H1 (cell line): Measurements from ENCODE around the gene HEATR9. TPM values are rescaled to one million over a fixed set of nuclear protein-coding genes. Genes with fewer than 3 reads are reported as not detected.

Experiments
- CTCF ChIA-PET: fragments of 300-600 bp; sonication (Branson Sonifier 250); formaldehyde crosslinking; loops from one replicate; lab custom pipeline; 2021; ENCODE audit not compliant: partially characterized antibody; lab: Charles Lee
- POLR2A ChIA-PET: fragments of 300-600 bp; sonication (Branson Sonifier 250); formaldehyde crosslinking; loops from one replicate; lab custom pipeline; 2021; ENCODE audit warnings: inconsistent platforms; ENCODE audit not compliant: partially characterized antibody; lab: Charles Lee
- DNase-seq, 2 experiments: peaks; one replicate each; pipeline versions ENCODE4 v3.0.0 to v3.0.0-alpha.2; 2010 to 2022; ENCODE audit warnings: low spot score in 2 of 2, low read depth in 1 of 2, mixed read lengths in 1 of 2
- FAIRE-seq: peaks from 2 replicates; lab custom pipeline; 2011; peaks lifted over from hg19 to GRCh38; lab: Jason Lieb, UNC
- H2AFZ ChIP-seq: 2 replicates; pipeline ENCODE4 v1.8.1; 2012; ENCODE audit warnings: low read length, inconsistent platforms
- H2AK5ac ChIP-seq: 2 replicates; pipeline ENCODE4 v1.6.1; 2013; ENCODE audit warnings: low read depth, low read length
- H2BK120ac ChIP-seq: replicated peaks from 2 replicates; pipeline ENCODE3; 2013; ENCODE audit warnings: low read depth, low read length, inconsistent platforms
- H2BK12ac ChIP-seq: 2 replicates; pipeline ENCODE4 v1.6.1; 2013; ENCODE audit warnings: low read depth, low read length
- H2BK15ac ChIP-seq: 2 replicates; pipeline ENCODE4 v1.6.1; 2013; ENCODE audit warnings: low read length
- H2BK20ac ChIP-seq: 2 replicates; pipeline ENCODE4 v1.6.1; 2013; ENCODE audit warnings: low read length
- H2BK5ac ChIP-seq: 2 replicates; pipeline ENCODE4 v1.6.1; 2013; ENCODE audit warnings: low read depth, low read length
- H3K14ac ChIP-seq: 2 replicates; pipeline ENCODE4 v1.6.1; 2013; ENCODE audit warnings: inconsistent platforms; ENCODE audit not compliant: insufficient read length
- H3K18ac ChIP-seq: 2 replicates; pipeline ENCODE4 v1.6.1; 2013; ENCODE audit warnings: low read length; ENCODE audit errors: extremely low read depth
- H3K23ac ChIP-seq: 2 replicates; pipeline ENCODE4 v1.6.1; 2013; ENCODE audit warnings: inconsistent platforms; ENCODE audit not compliant: insufficient read length
- H3K23me2 ChIP-seq: 2 replicates; pipeline ENCODE4 v1.6.1; 2013; ENCODE audit warnings: low read depth, low read length
- H3K27ac ChIP-seq: 2 replicates; pipeline ENCODE4 v1.6.1; 2011; ENCODE audit warnings: low read depth, low read length, inconsistent platforms
- H3K27me3 ChIP-seq, 4 experiments: replicated peaks in 1 of 4; 1 replicate in 1 of 4; 2 replicates in 3 of 4; pipeline versions ENCODE4 v1.6.1 to v1.8.1; 2011 to 2013; ENCODE audit warnings: low read length in 3 of 4, mild to moderate bottlenecking in 3 of 4, inconsistent platforms in 2 of 4, mixed read lengths in 2 of 4, moderate library complexity in 1 of 4; ENCODE audit not compliant: control insufficient read depth in 3 of 4, insufficient read depth in 3 of 4; ENCODE audit errors: extremely low read depth in 1 of 4
- H3K36me3 ChIP-seq, 4 experiments: 2 replicates each; pipeline versions ENCODE4 v1.6.1 to v1.8.1; 2011 to 2013; ENCODE audit warnings: mild to moderate bottlenecking in 4 of 4, low read length in 3 of 4, moderate library complexity in 2 of 4, control low read depth in 1 of 4, inconsistent platforms in 1 of 4; ENCODE audit not compliant: insufficient read depth in 4 of 4, control insufficient read depth in 2 of 4
- H3K4ac ChIP-seq: replicated peaks from 2 replicates; pipeline ENCODE3; 2013; ENCODE audit warnings: low read length, low read depth, mixed read lengths, inconsistent platforms; ENCODE audit not compliant: insufficient read length
- H3K4me1 ChIP-seq, 4 experiments: replicated peaks in 1 of 4; 1 replicate in 1 of 4; 2 replicates in 3 of 4; pipeline versions ENCODE4 v1.6.1 to v1.8.1; 2011 to 2013; ENCODE audit warnings: low read length in 3 of 4, inconsistent platforms in 2 of 4, mixed read lengths in 1 of 4; ENCODE audit not compliant: insufficient read depth in 4 of 4, control insufficient read depth in 3 of 4
- H3K4me2 ChIP-seq, 2 experiments: 2 replicates each; pipeline versions ENCODE4 v1.6.1 to v1.8.1; 2011 to 2013; ENCODE audit warnings: low read depth in 2 of 2, low read length in 2 of 2, control low read depth in 1 of 2, inconsistent platforms in 1 of 2, mild to moderate bottlenecking in 1 of 2; ENCODE audit not compliant: insufficient read depth in 1 of 2
- H3K4me3 ChIP-seq, 4 experiments: fragments of 200-600, 300-600 bp in 1 of 4; sonication (generic), shearing (Covaris generic), sonication (Bioruptor Twin) in 1 of 4; 2 replicates each; pipeline versions ENCODE4 v1.5.1 to v1.8.1; 2011 to 2016; ENCODE audit warnings: low read length in 4 of 4, low read depth in 3 of 4, control low read depth in 2 of 4, inconsistent platforms in 2 of 4, mild to moderate bottlenecking in 2 of 4, mixed read lengths in 1 of 4, moderate library complexity in 1 of 4; ENCODE audit not compliant: insufficient read depth in 2 of 4; ENCODE audit errors: extremely low read depth in 1 of 4
- H3K56ac ChIP-seq: replicated peaks from 2 replicates; pipeline ENCODE3; 2013; ENCODE audit warnings: low read depth, mild to moderate bottlenecking, mixed read lengths, low read length, inconsistent platforms; ENCODE audit not compliant: insufficient read length
- H3K79me1 ChIP-seq: 2 replicates; pipeline ENCODE4 v1.6.1; 2013; ENCODE audit warnings: low read depth, low read length, control low read depth
- H3K79me2 ChIP-seq, 2 experiments: 2 replicates each; pipeline versions ENCODE4 v1.6.1 to v1.8.1; 2012 to 2013; ENCODE audit warnings: low read length in 2 of 2, mild to moderate bottlenecking in 2 of 2, inconsistent platforms in 1 of 2; ENCODE audit not compliant: insufficient read depth in 2 of 2, control insufficient read depth in 1 of 2
- H3K9ac ChIP-seq, 4 experiments: replicated peaks in 1 of 4; 1 replicate in 1 of 4; 2 replicates in 3 of 4; pipeline versions ENCODE4 v1.6.1 to v1.8.1; 2011 to 2013; ENCODE audit warnings: low read depth in 3 of 4, low read length in 3 of 4, control low read depth in 2 of 4, mild to moderate bottlenecking in 2 of 4, moderate library complexity in 2 of 4, inconsistent platforms in 1 of 4; ENCODE audit errors: extremely low read depth in 1 of 4
- H3K9me3 ChIP-seq, 2 experiments: 2 replicates each; pipeline versions ENCODE4 v1.6.1 to v1.8.1; 2012 to 2013; ENCODE audit warnings: mild to moderate bottlenecking in 2 of 2, moderate library complexity in 2 of 2, control low read depth in 1 of 2, inconsistent platforms in 1 of 2, low read depth in 1 of 2, low read length in 1 of 2, mixed read lengths in 1 of 2; ENCODE audit not compliant: insufficient read depth in 2 of 2
- H4K20me1 ChIP-seq, 2 experiments: replicated peaks in 1 of 2; 2 replicates each; pipeline versions ENCODE3 to v1.8.1; 2011 to 2013; ENCODE audit warnings: inconsistent platforms in 2 of 2, low read length in 2 of 2, mild to moderate bottlenecking in 1 of 2; ENCODE audit not compliant: insufficient read depth in 2 of 2, control insufficient read depth in 1 of 2
- H4K5ac ChIP-seq: 2 replicates; pipeline ENCODE4 v1.6.1; 2013; ENCODE audit warnings: low read length, low read depth, mixed read lengths, inconsistent platforms; ENCODE audit not compliant: insufficient read length
- H4K8ac ChIP-seq: 2 replicates; pipeline ENCODE4 v1.8.0; 2013; ENCODE audit warnings: mild to moderate bottlenecking, moderate library complexity, low read length, inconsistent platforms; ENCODE audit not compliant: insufficient read depth; ENCODE audit errors: extremely low read depth
- H4K91ac ChIP-seq: replicated peaks from 2 replicates; pipeline ENCODE3; 2013; ENCODE audit warnings: low read length, mixed read lengths, inconsistent platforms; ENCODE audit not compliant: insufficient read length
- BCL11A ChIP-seq, 2 experiments: IDR thresholded peaks; one replicate each; pipeline ENCODE4 v1.6.1; 2011; ENCODE audit warnings: low read depth in 2 of 2, low read length in 2 of 2, mild to moderate bottlenecking in 2 of 2
- CHD2 ChIP-seq: IDR thresholded peaks from 2 replicates; pipeline ENCODE4 v1.6.1; 2012; ENCODE audit warnings: low read length, improper control_type of control experiment
- FOSL1 ChIP-seq: IDR thresholded peaks from 2 replicates; pipeline ENCODE4 v1.6.1; 2011; ENCODE audit warnings: mild to moderate bottlenecking, low read depth, low read length, moderate library complexity; ENCODE audit not compliant: insufficient read depth
- GTF2F1 ChIP-seq: IDR thresholded peaks from 2 replicates; pipeline ENCODE4 v1.6.1; 2012; ENCODE audit warnings: low read depth, low read length, improper control_type of control experiment, borderline replicate concordance
- POLR2AphosphoS5 ChIP-seq: IDR thresholded peaks from 2 replicates; pipeline ENCODE4 v1.6.1; 2011; ENCODE audit warnings: low read depth, low read length
- RAD21 ChIP-seq, 2 experiments: IDR thresholded peaks in 1 of 2; conservative IDR thresholded peaks in 1 of 2; 2 replicates each; pipeline ENCODE4 v1.6.1; 2011; ENCODE audit warnings: low read depth in 2 of 2, low read length in 2 of 2, improper control_type of control experiment in 1 of 2, inconsistent platforms in 1 of 2, mild to moderate bottlenecking in 1 of 2, moderate library complexity in 1 of 2
- SIX5 ChIP-seq: IDR thresholded peaks from 2 replicates; pipeline ENCODE4 v1.6.1; 2011; ENCODE audit warnings: mild to moderate bottlenecking, low read depth, low read length
- SP1 ChIP-seq: IDR thresholded peaks from 2 replicates; pipeline ENCODE4 v1.6.1; 2011; ENCODE audit warnings: low read depth, low read length
- SRF ChIP-seq: IDR thresholded peaks from 2 replicates; pipeline ENCODE4 v1.6.1; 2011; ENCODE audit warnings: mild to moderate bottlenecking, low read depth, low read length, moderate library complexity
- TAF1 ChIP-seq: IDR thresholded peaks from 2 replicates; pipeline ENCODE4 v1.6.1; 2011; ENCODE audit warnings: mild to moderate bottlenecking, low read depth, low read length
- WGBS, 2 experiments: shearing (Covaris generic) in 1 of 2; methylation state at CpG; one replicate each; pipeline versions ENCODE4 v1.1.6 to v1.1.7; 2013 to 2015; ENCODE audit warnings: low lambda C conversion rate in 2 of 2, mixed read lengths in 2 of 2, inconsistent platforms in 1 of 2, low coverage in 1 of 2, missing lambda C conversion rate in 1 of 2; ENCODE audit not compliant: insufficient replicate concordance in 2 of 2, insufficient coverage in 1 of 2, insufficient read length in 1 of 2; ENCODE audit errors: extremely low coverage in 1 of 2, missing lambda C conversion rate in 1 of 2; 5-methylcytosine and 5-hydroxymethylcytosine counted together
- polyA plus RNA-seq, 7 experiments: library from polyadenylated mRNA; depleted of rRNA in 3 of 7; stranded (reverse) in 5 of 7; unstranded in 2 of 7; fragments of >200 nt in 5 of 7; fragments of 200-250 nt in 2 of 7; gene quantifications; 1 replicate in 5 of 7; 2 replicates in 1 of 7; 4 replicates in 1 of 7; pipeline versions ENCODE4 v1.2.1 to v1.2.3, GENCODE V29; 2011 to 2013; ENCODE audit warnings: missing spikeins in 2 of 7, mixed read lengths in 2 of 7
- total RNA-seq: library from RNA; stranded (reverse); fragmentation: NEBNext Ultra II Directional; extraction: Animal tissue kit (Norgen Biotek cat#: 25700); gene quantifications from 2 replicates; pipeline ENCODE4 v1.2.1, GENCODE V29; 2021

The HEATR9 gene
- total and polyA plus RNA-seq, 2 of the 8 experiments (the other 6 are each of a cell fraction or from before 2014, with no cell fraction given): not detected

GRCh38 chr17:35909408-35909807 lies 40.7 kb upstream of the HEATR9 start:
- CTCF ChIA-PET: interaction anchor here (0.6 kb wide), 1 partner anchor 17 kb away, joined by 3 read pairs; no protein-coding TSS in a partner anchor
- POLR2A ChIA-PET: no interaction called here
- TF ChIP-seq SIX5: no peak
- TF ChIP-seq SRF: no peak
- no peak for TF ChIP-seq RAD21 (IDR thresholded peaks at IDR 0.05 in 1 of 2, conservative IDR thresholded peaks at IDR 0.05 in 1 of 2; ENCODE audit: low read depth in 2 of 2, low read length in 2 of 2)
- TF ChIP-seq CHD2: no peak
- no peak for TF ChIP-seq POLR2AphosphoS5
- no peak for TF ChIP-seq FOSL1
- TF ChIP-seq BCL11A (IDR thresholded peaks at IDR 0.05; ENCODE audit: low read depth in 2 of 2, low read length in 2 of 2): no peak
- no peak for TF ChIP-seq TAF1
- no peak for TF ChIP-seq GTF2F1
- TF ChIP-seq SP1: no peak

More at GRCh38 chr17:35909408-35909807, 40.7 kb upstream of the HEATR9 start:
- Histone ChIP-seq H3K4me1 (no peaks in the 10 kb centered on the region), H3K9ac (no peak overlapping the region), H3K4me3 (no peak overlapping the region), H3K4me2 (no peak overlapping the region), H4K91ac (no peak overlapping the region), H3K23me2 (no peaks in the 10 kb centered on the region), H3K79me1 (no peaks in the 10 kb centered on the region), H2BK20ac (no peak overlapping the region), H3K79me2 (no peaks in the 10 kb centered on the region; a peak in 1 of 4 replicates), H4K5ac (no peak overlapping the region), H3K14ac (no peak overlapping the region), H2BK15ac (no peak overlapping the region), H2AFZ (no peak overlapping the region), H2BK120ac (no peak overlapping the region), H2BK5ac (no peak overlapping the region), H2BK12ac (no peak overlapping the region), H3K9me3 (peaks cover 12 to 21% of the 10 kb centered on the region in 2 experiments; a peak in 3 of 4 replicates), H3K56ac (no peak overlapping the region), H3K27ac (no peak overlapping the region), H3K18ac (no peak overlapping the region), H3K4ac (no peak overlapping the region), H4K8ac (no peak overlapping the region), H2AK5ac (no peak overlapping the region), H4K20me1 (no peaks in the 10 kb centered on the region), H3K36me3 (no peaks in the 10 kb centered on the region; a peak in 2 of 8 replicates), H3K23ac (no peak overlapping the region), H3K27me3 (no peaks in the 10 kb centered on the region)
- 76% methylated on average over 3 of the region's 3 CpGs; no CpG with 5 or more reads in 1 of the 2 experiments for WGBS, 2 experiments
- FAIRE-seq (no peak), DNase-seq (no peak)
